SW480 (cell line): ENCODE measurements around the gene VIP.
"Not testable (repeated sequence)": the region's sequence is repeated elsewhere in the genome, so short reads cannot be mapped to it uniquely, and the experiment has no call there.

Experiments
- DNase-seq: peaks from one replicate; pipeline ENCODE4 v3.0.0-alpha.2; 2016; ENCODE audit warnings: low spot score

The VIP gene

GRCh38 chr6:152750694-152751093, at the start of gene VIP:
VIP (plus strand) TSS chr6:152750797; CDS start chr6:152752178, 1,381 bp downstream.
- DNase-seq = peak; percentile 36

DNA sequence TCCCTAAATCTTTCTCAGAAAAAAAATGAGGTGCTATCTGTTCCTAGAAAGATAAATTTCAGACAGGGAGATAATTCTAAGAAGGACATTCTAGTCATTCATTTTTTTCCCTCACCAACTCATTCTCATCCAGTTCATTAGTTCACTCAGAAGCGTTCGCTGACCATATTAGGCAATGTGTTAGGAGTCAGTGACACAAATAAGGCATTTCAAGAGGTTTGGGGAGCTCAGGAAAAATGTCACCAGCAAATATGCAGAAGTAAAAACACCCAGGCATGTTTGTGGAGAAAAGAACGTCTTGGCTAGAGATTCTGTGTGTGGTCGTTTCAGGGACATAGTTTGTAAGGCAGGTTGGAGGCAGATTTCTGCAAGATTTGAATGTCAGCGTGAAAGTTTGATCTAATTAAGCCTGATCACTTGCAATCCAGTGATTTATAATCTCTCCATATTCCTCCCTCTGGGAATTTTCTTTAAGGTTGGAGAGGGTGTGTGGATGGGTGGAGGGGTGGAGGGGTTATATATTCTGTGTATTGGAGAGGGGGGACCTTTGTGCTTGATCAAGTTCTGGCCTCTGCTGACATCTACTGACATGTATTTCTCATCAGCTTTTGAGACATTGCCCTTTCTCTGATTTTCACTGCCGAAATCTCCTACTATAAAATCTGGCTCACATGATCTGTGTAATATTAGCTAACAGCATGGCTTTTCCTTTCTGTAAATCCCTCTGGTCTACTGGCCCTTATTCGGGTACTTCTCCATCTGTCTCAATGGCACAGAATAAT, 49.3 kb upstream of the VIP start:
- DNase-seq = no peak

- DNase-seq = no peak
Measured at GRCh38 chr6:152701863-152702401, 48.7 kb upstream of the VIP start.

- not testable (repeated sequence) for DNase-seq
Measured at GRCh38 chr6:152703750-152704149, 46.8 kb upstream of the VIP start.

DNA sequence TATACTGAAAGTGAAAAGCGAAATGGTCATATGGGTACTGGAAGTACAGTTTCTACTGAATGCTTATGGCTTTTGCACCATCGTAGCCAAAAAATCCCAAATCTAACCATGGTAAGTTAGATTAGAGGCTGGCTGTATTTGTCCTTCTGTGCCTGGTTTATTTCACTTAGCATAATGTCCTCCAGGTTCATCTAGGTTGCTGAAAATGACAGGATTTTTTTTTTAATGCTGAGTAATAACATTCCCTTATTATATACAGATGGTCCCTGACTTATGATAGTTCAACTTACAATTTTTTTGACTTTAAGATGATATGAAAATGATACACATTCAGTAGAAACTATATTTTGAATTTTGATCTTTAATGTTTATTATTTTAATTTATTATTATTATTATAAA, 45.3 kb upstream of the VIP start:
- DNase-seq = no peak

GRCh38 chr6:152716322-152716721, 34.3 kb upstream of the VIP start:
- DNase-seq = no peak

- peak; percentile 24 for DNase-seq
Measured at GRCh38 chr6:152720974-152721373, 29.6 kb upstream of the VIP start.

DNA sequence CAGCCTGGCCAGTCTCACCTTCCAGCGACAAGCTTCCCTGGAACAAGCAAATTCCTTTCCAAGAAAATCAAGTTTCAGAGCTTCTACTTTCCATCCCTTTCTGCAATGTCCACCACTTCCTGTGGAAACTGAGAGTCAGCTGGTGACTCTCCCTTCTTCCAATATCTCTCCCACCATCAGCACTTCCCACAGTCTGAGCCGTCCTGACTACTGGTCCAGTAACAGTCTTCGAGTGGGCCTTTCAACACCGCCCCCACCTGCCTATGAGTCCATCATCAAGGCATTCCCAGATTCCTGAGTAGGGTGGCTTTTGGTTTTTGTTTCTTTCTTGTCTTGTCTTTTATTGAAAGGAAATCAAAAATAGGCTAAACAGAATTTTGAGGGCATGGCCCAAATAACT, 28.6 kb upstream of the VIP start:
- no peak for DNase-seq

- no peak for DNase-seq
Measured at GRCh38 chr6:152723398-152723797, 27.2 kb upstream of the VIP start.

GRCh38 chr6:152726313-152726712, 24.3 kb upstream of the VIP start:
- DNase-seq = no peak

DNA sequence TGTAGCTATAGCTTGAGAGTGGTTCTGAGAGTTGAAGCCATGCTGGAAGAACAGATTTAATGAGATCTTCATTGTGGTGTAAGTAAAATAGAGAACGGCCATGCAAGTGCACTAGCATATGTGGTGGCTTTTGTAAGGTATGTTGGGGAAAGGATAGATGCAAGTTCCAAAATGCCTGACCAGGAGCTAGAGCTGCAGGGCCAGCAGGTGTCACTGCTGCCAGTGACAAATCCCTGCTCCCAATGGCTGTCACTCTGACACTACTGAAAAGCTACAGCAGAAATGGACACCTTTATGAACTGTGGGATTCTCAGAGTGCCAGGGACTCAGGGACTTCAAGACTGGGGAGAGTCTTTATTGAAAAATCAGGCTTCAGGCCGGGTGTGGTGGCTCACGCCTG, 23.1 kb upstream of the VIP start:
- DNase-seq = peak; percentile 15

GRCh38 chr6:152734630-152735029, 16.0 kb upstream of the VIP start:
- no peak for DNase-seq

GRCh38 chr6:152736687-152737273, 13.8 kb upstream of the VIP start:
- DNase-seq = no peak

DNA sequence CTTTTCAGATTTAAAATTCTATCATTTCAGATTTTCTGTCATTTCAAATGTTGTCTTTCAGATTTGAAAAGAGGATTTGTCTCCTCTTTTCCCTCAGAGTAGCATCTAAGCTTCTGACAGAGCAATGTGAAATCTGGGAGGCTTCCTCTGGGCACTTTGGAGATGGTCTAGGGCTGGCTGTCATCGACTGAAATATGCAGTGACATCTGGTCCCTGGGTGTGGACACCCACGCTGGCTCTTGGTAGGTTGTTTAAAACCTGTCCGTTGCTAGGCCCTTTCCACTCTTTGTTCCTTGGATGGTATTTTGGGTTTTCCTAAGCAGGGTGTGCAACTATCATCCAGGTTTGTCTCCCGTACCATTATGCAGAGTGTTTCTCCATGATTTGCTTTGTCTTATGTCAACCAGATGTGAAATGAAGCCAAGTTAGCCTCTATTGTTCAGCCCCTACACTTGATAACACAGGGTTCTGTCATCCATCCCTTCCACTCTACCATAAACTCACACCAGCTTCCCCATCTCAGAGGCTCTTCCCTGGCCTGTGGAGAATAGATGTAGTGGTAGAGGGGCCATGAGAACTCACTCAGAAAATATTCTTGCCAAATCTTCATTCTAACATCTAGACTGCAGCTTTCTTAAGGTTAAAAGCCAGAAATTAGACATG, 5.0 kb upstream of the VIP start:
- DNase-seq = no peak

DNA sequence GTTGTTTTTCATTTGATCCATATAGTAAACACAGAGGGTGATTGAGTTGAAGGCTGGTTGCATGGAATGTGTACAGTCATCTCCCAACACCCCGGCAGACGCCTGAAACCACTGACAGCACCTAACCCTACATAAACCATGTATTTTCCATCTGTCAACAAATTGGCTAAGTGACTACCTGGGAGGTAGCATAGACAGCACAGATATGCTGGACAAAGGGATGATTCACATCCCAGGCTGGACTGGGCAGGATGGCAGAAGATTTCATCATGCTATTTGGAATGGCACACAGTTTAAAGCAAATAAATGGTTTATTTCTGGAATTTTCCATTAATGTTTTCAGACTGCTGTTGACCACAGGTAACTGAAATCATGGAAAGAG, 4.4 kb upstream of the VIP start:
- DNase-seq = peak; percentile 69

GRCh38 chr6:152748843-152749242, 1.8 kb upstream of the VIP start:
- DNase-seq = no peak

DNA sequence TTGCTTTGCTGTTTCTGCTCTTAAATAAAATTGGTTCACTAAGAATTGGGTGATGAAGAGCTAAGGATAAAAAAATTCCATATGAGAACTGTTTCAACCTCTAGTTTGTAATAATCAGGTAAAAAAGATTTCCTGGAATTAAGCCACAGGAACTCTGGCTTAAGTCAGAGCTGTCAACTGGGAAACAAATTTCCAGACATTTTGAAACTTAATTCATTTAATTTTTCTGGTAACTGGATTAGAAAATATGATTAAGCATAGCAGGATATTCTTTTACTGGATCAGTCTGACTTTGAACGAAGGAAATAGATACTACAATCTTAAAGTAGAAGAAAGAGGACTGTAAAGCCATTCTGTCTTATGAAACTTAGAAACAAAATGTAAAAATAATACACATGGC, 1.3 kb upstream of the VIP start:
- DNase-seq = no peak

- DNase-seq = no peak
Measured at GRCh38 chr6:152765331-152765730, 14.7 kb downstream of the VIP start.

GRCh38 chr6:152769159-152769558, 18.6 kb downstream of the VIP start:
- DNase-seq = no peak

- DNase-seq = no peak
Measured at GRCh38 chr6:152769993-152770392, 19.4 kb downstream of the VIP start.

DNA sequence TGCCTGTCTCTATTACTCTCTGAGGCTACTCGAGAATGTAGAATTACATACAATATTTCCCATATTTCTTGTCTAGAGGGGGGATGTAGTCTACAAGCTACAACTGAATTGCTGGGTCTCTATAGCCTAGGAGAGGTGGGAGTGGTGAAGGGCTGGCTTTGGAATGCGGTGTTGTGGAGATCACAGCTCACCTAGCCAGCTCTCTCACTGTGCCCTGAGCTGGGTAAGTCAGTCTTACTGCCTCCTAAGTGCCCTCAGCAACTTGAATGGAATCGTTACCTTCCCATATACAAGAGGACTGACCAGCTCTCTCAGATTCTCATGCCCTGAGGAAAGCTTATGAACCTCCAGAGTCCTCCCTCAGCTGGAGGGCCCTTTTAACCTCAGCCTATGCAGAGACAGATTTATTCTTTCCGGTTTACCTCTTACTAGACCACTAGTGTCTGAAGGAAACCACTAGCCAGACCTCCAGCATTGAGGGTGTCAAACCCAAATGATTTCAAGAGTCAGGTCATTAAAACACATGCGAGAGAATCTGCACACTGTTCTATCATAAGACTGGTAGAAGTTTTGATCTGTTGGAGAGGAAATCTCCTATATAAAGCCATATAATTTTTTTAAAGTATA, 20.6 kb downstream of the VIP start:
- DNase-seq = no peak

GRCh38 chr6:152775428-152775827, 24.8 kb downstream of the VIP start:
- no peak for DNase-seq

DNA sequence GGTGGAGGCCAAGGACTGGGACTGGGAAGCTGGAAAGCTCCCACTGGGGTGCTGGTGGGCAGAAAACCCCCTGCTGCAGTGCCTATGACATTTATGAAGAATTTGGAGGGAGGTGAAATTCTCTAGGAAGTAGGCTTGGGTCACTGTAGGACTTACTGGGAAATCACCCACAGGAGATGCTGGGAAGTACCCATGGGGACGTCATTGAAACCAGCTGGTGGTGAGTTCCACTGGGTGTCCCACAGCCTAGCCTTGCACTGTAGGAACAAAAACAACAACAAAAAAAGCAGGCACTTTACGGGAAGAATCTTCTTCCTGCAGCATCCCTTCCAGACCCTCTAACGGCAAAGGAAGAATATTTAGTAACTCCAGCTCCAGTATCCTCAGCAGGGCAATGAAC, 26.2 kb downstream of the VIP start:
- no peak for DNase-seq
